K562 (cell line): ENCODE data around the gene OR10G8. TPM values are rescaled to one million over a fixed set of nuclear protein-coding genes. Genes with fewer than 3 reads are reported as not detected.

Experiments
- ARID1B ChIP-seq: fragments of 450-650 bp; IDR thresholded peaks from 2 replicates; pipeline ENCODE4 v1.6.1; 2016; ENCODE audit warnings: antibody characterized with exemption, mild to moderate bottlenecking, inconsistent platforms
- ARID2 ChIP-seq: fragments of 450-650 bp; IDR thresholded peaks from 2 replicates; pipeline ENCODE4 v1.6.1; 2017; ENCODE audit warnings: antibody characterized with exemption, mild to moderate bottlenecking
- CHD1 ChIP-seq: fragments of 200-600 bp; sonication (generic); IDR thresholded peaks from one replicate; pipeline ENCODE4 v1.6.1; 2012; ENCODE audit warnings: mild to moderate bottlenecking, moderate library complexity, low read length, inconsistent platforms
- FIP1L1 ChIP-seq: fragments of 200-400 bp; formaldehyde crosslinking; IDR thresholded peaks from 2 replicates; pipeline ENCODE4 v1.6.1; 2018; ENCODE audit warnings: mild to moderate bottlenecking, low read depth, low read length; ENCODE audit not compliant: poor library complexity, severe bottlenecking
- LEF1 ChIP-seq: fragments of 450-650 bp; IDR thresholded peaks from 2 replicates; pipeline ENCODE4 v1.6.1; 2016; ENCODE audit warnings: mild to moderate bottlenecking
- MXI1 ChIP-seq: IDR thresholded peaks from 2 replicates; pipeline ENCODE4 v1.6.1; 2011; ENCODE audit warnings: low read depth, mild to moderate bottlenecking, improper control_type of control experiment, low read length
- MYC ChIP-seq, 2 experiments: fragments of 250-450 bp in 1 of 2; sonication (Bioruptor Pico) in 1 of 2; IDR thresholded peaks; 2 replicates each; pipeline versions ENCODE4 v1.5.1 to v1.6.1; 2012 to 2021; ENCODE audit warnings: low read depth in 2 of 2, borderline replicate concordance in 1 of 2, improper control_type of control experiment in 1 of 2, low read length in 1 of 2, mild to moderate bottlenecking in 1 of 2, moderate library complexity in 1 of 2
- TGIF2 ChIP-seq: sonication (generic); formaldehyde crosslinking; IDR thresholded peaks from 2 replicates; pipeline ENCODE4 v1.8.1; 2022; ENCODE audit warnings: mild to moderate bottlenecking, missing genetic modification reagents, moderate library complexity
- ZNF584 ChIP-seq: fragments of 200-800 bp; sonication (Bioruptor generic); IDR thresholded peaks from 2 replicates; pipeline ENCODE4 v1.6.1; 2016; ENCODE audit warnings: low read depth, mild to moderate bottlenecking, missing genetic modification characterization, missing compliant biosample characterization
- ZSCAN29 ChIP-seq: fragments of 450-650 bp; IDR thresholded peaks from 2 replicates; pipeline ENCODE4 v1.6.1; 2017
- polyA plus RNA-seq, 8 experiments: library from polyadenylated mRNA; depleted of rRNA in 4 of 8; stranded (reverse) in 5 of 8; unstranded in 3 of 8; fragments of >200 nt; fragmentation: Nextera tagmentation in 2 of 8; fragmentation: Illumina TruSeq in 1 of 8; extraction: Ambion mirVana in 2 of 8; extraction: Trizol in 1 of 8; gene quantifications; 2 replicates each; pipeline versions ENCODE4 v1.2.1 to v1.2.3, GENCODE V29; 2011 to 2014; ENCODE audit warnings: inconsistent platforms in 1 of 8, missing spikeins in 1 of 8
- total RNA-seq, 7 experiments: library from RNA; depleted of rRNA in 6 of 7; stranded (reverse); fragments of >200 nt in 6 of 7; fragmentation: Illumina TruSeq in 2 of 7; extraction: Trizol in 2 of 7; gene quantifications; 2 replicates each; pipeline versions ENCODE4 v1.2.1 to v1.2.3, GENCODE V29; 2011 to 2021; ENCODE audit warnings: low replicate concordance in 1 of 7
- TF ChIP-seq, protein P1 (sequence below): sonication (generic); formaldehyde crosslinking; IDR thresholded peaks from 2 replicates; pipeline ENCODE4 v1.8.1; 2023; ENCODE audit warnings: mild to moderate bottlenecking, missing genetic modification reagents
- TF ChIP-seq, protein P2 (sequence below): fragments of 250-450 bp; sonication (Bioruptor Pico); IDR thresholded peaks from 2 replicates; pipeline ENCODE4 v1.4.0; 2020; ENCODE audit warnings: mild to moderate bottlenecking

The OR10G8 gene
- total and polyA plus RNA-seq, 9 of the 15 experiments (the other 6 are each of a cell fraction or from before 2014, with no cell fraction given) = not detected

DNA sequence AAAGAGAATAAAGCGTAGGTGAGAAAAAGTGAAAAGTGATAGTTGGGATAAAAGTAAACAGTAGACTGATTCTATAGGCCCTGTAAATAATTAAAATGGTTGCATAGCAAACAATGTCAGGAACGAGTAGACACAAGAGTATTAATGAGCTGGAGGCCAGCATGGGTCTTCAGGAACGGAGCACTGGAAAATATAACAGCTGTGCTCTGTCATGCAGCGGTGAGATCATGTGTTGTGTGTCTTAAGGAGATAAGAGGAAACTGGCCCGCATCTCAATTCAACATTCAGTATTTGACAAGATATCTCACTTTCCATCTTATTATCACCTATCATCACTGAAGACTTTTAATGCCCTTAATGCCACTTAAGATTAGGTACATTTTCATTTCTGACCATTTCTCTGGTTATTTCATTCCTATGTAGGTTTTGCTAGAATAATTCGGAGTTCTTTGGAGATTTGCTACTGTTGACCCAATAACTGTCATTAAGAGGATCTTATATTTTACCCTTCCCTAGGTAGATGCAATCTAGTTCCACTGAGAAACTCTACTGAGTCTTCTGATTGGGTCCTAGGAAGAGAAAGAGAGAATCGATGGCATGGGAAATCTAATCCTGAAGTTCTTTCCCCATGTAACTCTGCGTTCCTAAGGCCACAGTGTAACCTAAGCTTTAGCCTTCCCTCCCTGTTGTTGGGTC is 53.2 kb downstream of the OR10G8 start (continued):
- TF ChIP-seq, protein P1, sequence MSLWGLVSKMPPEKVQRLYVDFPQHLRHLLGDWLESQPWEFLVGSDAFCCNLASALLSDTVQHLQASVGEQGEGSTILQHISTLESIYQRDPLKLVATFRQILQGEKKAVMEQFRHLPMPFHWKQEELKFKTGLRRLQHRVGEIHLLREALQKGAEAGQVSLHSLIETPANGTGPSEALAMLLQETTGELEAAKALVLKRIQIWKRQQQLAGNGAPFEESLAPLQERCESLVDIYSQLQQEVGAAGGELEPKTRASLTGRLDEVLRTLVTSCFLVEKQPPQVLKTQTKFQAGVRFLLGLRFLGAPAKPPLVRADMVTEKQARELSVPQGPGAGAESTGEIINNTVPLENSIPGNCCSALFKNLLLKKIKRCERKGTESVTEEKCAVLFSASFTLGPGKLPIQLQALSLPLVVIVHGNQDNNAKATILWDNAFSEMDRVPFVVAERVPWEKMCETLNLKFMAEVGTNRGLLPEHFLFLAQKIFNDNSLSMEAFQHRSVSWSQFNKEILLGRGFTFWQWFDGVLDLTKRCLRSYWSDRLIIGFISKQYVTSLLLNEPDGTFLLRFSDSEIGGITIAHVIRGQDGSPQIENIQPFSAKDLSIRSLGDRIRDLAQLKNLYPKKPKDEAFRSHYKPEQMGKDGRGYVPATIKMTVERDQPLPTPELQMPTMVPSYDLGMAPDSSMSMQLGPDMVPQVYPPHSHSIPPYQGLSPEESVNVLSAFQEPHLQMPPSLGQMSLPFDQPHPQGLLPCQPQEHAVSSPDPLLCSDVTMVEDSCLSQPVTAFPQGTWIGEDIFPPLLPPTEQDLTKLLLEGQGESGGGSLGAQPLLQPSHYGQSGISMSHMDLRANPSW (CRISPR knock-in tag) = no peak
- TF ChIP-seq MYC (IDR thresholded peaks at IDR 0.05; ENCODE audit: low read depth, low read length) = peak; percentile 66; the same call in 1 of the 2 replicates
- no peak for TF ChIP-seq MYC (CRISPR knock-in tag; IDR thresholded peaks at IDR 0.05; ENCODE audit: borderline replicate concordance, low read depth)
- no peak for TF ChIP-seq TGIF2 (CRISPR knock-in tag)
- no peak for TF ChIP-seq ARID2
- TF ChIP-seq ARID1B = peak; percentile 99
- peak; percentile 84; the same call in 1 of the 2 replicates for TF ChIP-seq ZSCAN29
- peak; percentile 91 for TF ChIP-seq LEF1
- TF ChIP-seq, protein P2, sequence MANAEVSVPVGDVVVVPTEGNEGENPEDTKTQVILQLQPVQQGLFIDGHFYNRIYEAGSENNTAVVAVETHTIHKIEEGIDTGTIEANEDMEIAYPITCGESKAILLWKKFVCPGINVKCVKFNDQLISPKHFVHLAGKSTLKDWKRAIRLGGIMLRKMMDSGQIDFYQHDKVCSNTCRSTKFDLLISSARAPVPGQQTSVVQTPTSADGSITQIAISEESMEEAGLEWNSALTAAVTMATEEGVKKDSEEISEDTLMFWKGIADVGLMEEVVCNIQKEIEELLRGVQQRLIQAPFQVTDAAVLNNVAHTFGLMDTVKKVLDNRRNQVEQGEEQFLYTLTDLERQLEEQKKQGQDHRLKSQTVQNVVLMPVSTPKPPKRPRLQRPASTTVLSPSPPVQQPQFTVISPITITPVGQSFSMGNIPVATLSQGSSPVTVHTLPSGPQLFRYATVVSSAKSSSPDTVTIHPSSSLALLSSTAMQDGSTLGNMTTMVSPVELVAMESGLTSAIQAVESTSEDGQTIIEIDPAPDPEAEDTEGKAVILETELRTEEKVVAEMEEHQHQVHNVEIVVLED (CRISPR knock-in tag) = no peak
- TF ChIP-seq ZNF584 (CRISPR knock-in tag) = no peak
- TF ChIP-seq MXI1 = peak; percentile 47; the same call in 1 of the 2 replicates
- no peak for TF ChIP-seq FIP1L1
- no peak for TF ChIP-seq CHD1
